Endothelial cell of umbilical vein (primary cell): ENCODE data around the gene FOXP4. TPM values are rescaled to one million over a fixed set of nuclear protein-coding genes. Genes with fewer than 3 reads are reported as not detected.

Experiments
- BruUV-seq: library from RNA; stranded (reverse); fragments of 400-500 nt; replicated peaks from 2 replicates; lab custom pipeline; 2021; lab: Mats Ljungman, UMichigan
- CTCF ChIA-PET: fragments of 300-600, 350-600 bp; sonication (Branson Sonifier 250); formaldehyde crosslinking; loops from one replicate; lab custom pipeline; 2021; ENCODE audit warnings: antibody characterized with exemption, inconsistent platforms; lab: Charles Lee
- POLR2A ChIA-PET: fragments of 300-600, 350-600 bp; sonication (Branson Sonifier 250); formaldehyde crosslinking; loops from one replicate; lab custom pipeline; 2021; ENCODE audit warnings: antibody characterized with exemption, inconsistent platforms; lab: Charles Lee
- DNase-seq: peaks from one replicate; pipeline ENCODE4 v3.0.0-alpha.2; 2011; ENCODE audit warnings: low read depth, low spot score
- FAIRE-seq: peaks from 2 replicates; lab custom pipeline; 2011; peaks lifted over from hg19 to GRCh38; lab: Jason Lieb, UNC
- H2AFZ ChIP-seq: 2 replicates; pipeline ENCODE4 v1.6.0; 2012; ENCODE audit warnings: low read depth, low read length, control low read depth, inconsistent platforms
- H3K27ac ChIP-seq: 2 replicates; pipeline ENCODE4 v1.5.1; 2011; ENCODE audit warnings: low read depth, mild to moderate bottlenecking, control low read depth, low read length, moderate library complexity; ENCODE audit not compliant: insufficient read depth
- H3K27me3 ChIP-seq, 2 experiments: 2 replicates each; pipeline versions ENCODE4 v1.6.0 to v1.6.1; 2011; ENCODE audit warnings: low read length in 2 of 2, mixed read lengths in 1 of 2; ENCODE audit not compliant: control insufficient read depth in 2 of 2, insufficient read depth in 2 of 2
- H3K36me3 ChIP-seq, 2 experiments: 2 replicates in 1 of 2; 3 replicates in 1 of 2; pipeline ENCODE4 v1.5.1; 2011; ENCODE audit warnings: low read length in 2 of 2, mild to moderate bottlenecking in 1 of 2, moderate library complexity in 1 of 2; ENCODE audit not compliant: control insufficient read depth in 2 of 2, insufficient read depth in 2 of 2; ENCODE audit errors: extremely low read depth in 1 of 2
- H3K4me1 ChIP-seq: 3 replicates; pipeline ENCODE4 v1.5.1; 2011; ENCODE audit warnings: mild to moderate bottlenecking, low read length; ENCODE audit not compliant: control insufficient read depth, insufficient read depth; ENCODE audit errors: extremely low read depth
- H3K4me2 ChIP-seq: 2 replicates; pipeline ENCODE4 v1.6.1; 2011; ENCODE audit warnings: low read length, control low read depth, mixed read lengths; ENCODE audit not compliant: insufficient read depth
- H3K4me3 ChIP-seq, 3 experiments: fragments of 200-600 bp in 1 of 3; sonication (generic), shearing (Covaris generic) in 1 of 3; replicated peaks in 1 of 3; 2 replicates each; pipeline ENCODE4 v1.5.1; 2011 to 2016; ENCODE audit warnings: control low read depth in 3 of 3, low read length in 3 of 3, mild to moderate bottlenecking in 2 of 3, inconsistent platforms in 1 of 3, low read depth in 1 of 3, moderate library complexity in 1 of 3; ENCODE audit not compliant: insufficient read depth in 1 of 3
- H3K79me2 ChIP-seq: 2 replicates; pipeline ENCODE4 v1.6.0; 2012; ENCODE audit warnings: low read length, inconsistent platforms; ENCODE audit not compliant: control insufficient read depth, insufficient read depth
- H3K9ac ChIP-seq: replicated peaks from 2 replicates; pipeline ENCODE3; 2011; ENCODE audit warnings: low read length, control low read depth; ENCODE audit not compliant: insufficient read depth; ENCODE audit errors: extremely low read depth
- H3K9me1 ChIP-seq: replicated peaks from 3 replicates; pipeline ENCODE4 v1.6.0; 2011; ENCODE audit warnings: mild to moderate bottlenecking, low read length; ENCODE audit not compliant: control insufficient read depth, insufficient read depth; ENCODE audit errors: extremely low read depth
- H3K9me3 ChIP-seq: replicated peaks from 2 replicates; pipeline ENCODE4 v1.5.1; 2012; ENCODE audit warnings: low read length, inconsistent platforms; ENCODE audit not compliant: control insufficient read depth, insufficient read depth
- H4K20me1 ChIP-seq: replicated peaks from 2 replicates; pipeline ENCODE3; 2011; ENCODE audit warnings: mild to moderate bottlenecking, low read length; ENCODE audit not compliant: control insufficient read depth, insufficient read depth; ENCODE audit errors: extremely low read depth
- CTCF ChIP-seq, 2 donors: IDR thresholded peaks; 1 replicate in 1 of 2; 2 replicates in 1 of 2; pipeline ENCODE4 v1.5.1; 2011; ENCODE audit warnings: low read length in 2 of 2, mild to moderate bottlenecking in 2 of 2, moderate library complexity in 2 of 2, control low read depth in 1 of 2, inconsistent platforms in 1 of 2, low read depth in 1 of 2; ENCODE audit not compliant: insufficient read depth in 1 of 2; ENCODE audit errors: extremely low read depth in 1 of 2
- EZH2 ChIP-seq: IDR thresholded peaks from 2 replicates; pipeline ENCODE4 v1.6.1; 2012; ENCODE audit warnings: borderline replicate concordance, low read depth, mild to moderate bottlenecking, moderate library complexity, low read length, inconsistent platforms; ENCODE audit not compliant: severe bottlenecking
- FOS ChIP-seq: IDR thresholded peaks from 2 replicates; pipeline ENCODE4 v1.6.1; 2011; ENCODE audit warnings: mild to moderate bottlenecking, low read length, moderate library complexity, borderline replicate concordance; ENCODE audit not compliant: insufficient read depth
- GATA2 ChIP-seq: IDR thresholded peaks from 2 replicates; pipeline ENCODE4 v1.7.0; 2011; ENCODE audit warnings: low read depth, mild to moderate bottlenecking, moderate library complexity, mixed read lengths, low read length; ENCODE audit not compliant: insufficient read length, insufficient read depth
- JUN ChIP-seq: IDR thresholded peaks from 2 replicates; pipeline ENCODE4 v1.6.1; 2011; ENCODE audit warnings: borderline replicate concordance, low read depth; ENCODE audit not compliant: insufficient read length, insufficient read depth
- MAX ChIP-seq: IDR thresholded peaks from 2 replicates; pipeline ENCODE4 v1.6.1; 2011; ENCODE audit not compliant: insufficient read depth, insufficient read length
- MYC ChIP-seq: IDR thresholded peaks from one replicate; pipeline ENCODE4 v1.6.1; 2011; ENCODE audit warnings: mild to moderate bottlenecking, low read depth, low read length
- POLR2A ChIP-seq: IDR thresholded peaks from 2 replicates; pipeline ENCODE4 v1.6.1; 2012; ENCODE audit warnings: low read depth, mild to moderate bottlenecking, control low read depth, low read length
- POLR2AphosphoS5 ChIP-seq: IDR thresholded peaks from 2 replicates; pipeline ENCODE4 v1.6.1; 2012; ENCODE audit warnings: low read depth, mild to moderate bottlenecking, control low read depth, low read length, moderate library complexity; ENCODE audit not compliant: insufficient read depth
- dilution Hi-C: fragments of 300-500 bp; cut with MboI; formaldehyde crosslinking; loops from one replicate; pipeline ENCODE4 v1.15.0; 2019; ENCODE audit warnings: low sequenced_read_pairs; ENCODE audit not compliant: extremely low pct_ligation_motif_present
- intact Hi-C: fragments of 100-400 bp; cut with micrococcal nuclease; formaldehyde crosslinking; loops from one replicate; pipeline ENCODE4 v1.10.0; 2022
- polyA plus RNA-seq, 4 experiments: library from polyadenylated mRNA; depleted of rRNA in 3 of 4; stranded (reverse) in 3 of 4; unstranded in 1 of 4; fragments of >200 nt; gene quantifications; 2 replicates each; pipeline versions ENCODE4 v1.2.1 to v1.2.3, GENCODE V29; 2011 to 2012; ENCODE audit warnings: missing spikeins in 1 of 4
- total RNA-seq: library from RNA; stranded (reverse); gene quantifications from 2 replicates; pipeline ENCODE4 v1.2.3, GENCODE V29; 2021

The FOXP4 gene
- total and polyA plus RNA-seq, 2 donors (not counting 3 experiments of a cell fraction or from before 2014, with no cell fraction given) = 5.6 to 23.9 TPM

- POLR2A ChIA-PET = no interaction called here
- no peaks in the 10 kb centered on the region for H3K9me3 ChIP-seq
- no peaks in the 10 kb centered on the region for H3K4me1 ChIP-seq
- H3K79me2 ChIP-seq = no peaks in the 10 kb centered on the region
- H2AFZ ChIP-seq = no peak overlapping the region
- DNase-seq (no peak), FAIRE-seq (no peak)
- CTCF ChIA-PET = interaction anchor here (1.0 to 1.9 kb wide), 2 partner anchors 9 to 12 kb away, joined by 4 to 8 read pairs; no protein-coding TSS in a partner anchor
- dilution Hi-C loops (no loop called here), intact Hi-C loops (no loop called here)
- no peaks in the 10 kb centered on the region for H3K36me3 ChIP-seq
- peaks cover 12 to 14% of the 10 kb centered on the region in 2 experiments for H3K27me3 ChIP-seq
- TF ChIP-seq MYC = no peak
- TF ChIP-seq POLR2A = no peak
- TF ChIP-seq FOS = no peak
- TF ChIP-seq CTCF (IDR thresholded peaks at IDR 0.05; ENCODE audit: extremely low read depth in 1 of 2, insufficient read depth in 1 of 2, low read depth in 1 of 2, low read length in 2 of 2) = no peak
- no peak for TF ChIP-seq JUN
- TF ChIP-seq EZH2 = no peak
- no peak for TF ChIP-seq MAX
- no peak for TF ChIP-seq GATA2
- TF ChIP-seq POLR2AphosphoS5 = no peak
- H3K27ac ChIP-seq = no peak overlapping the region
- H3K9ac ChIP-seq = no peak overlapping the region
- no peak overlapping the region for H3K4me2 ChIP-seq
- no TSS peak for BruUV-seq
- H3K9me1 ChIP-seq = no peaks in the 10 kb centered on the region
- H3K4me3 ChIP-seq = no peak overlapping the region
- no peaks in the 10 kb centered on the region for H4K20me1 ChIP-seq
Measured at GRCh38 chr6:41615311-41615710, 69.1 kb downstream of the FOXP4 start.
